H1 (cell line): ENCODE measurements around the gene SUPT7L. TPM values are rescaled to one million over a fixed set of nuclear protein-coding genes. Genes with fewer than 3 reads are reported as not detected.

Source experiments
- CTCF ChIA-PET: fragments of 300-600 bp; sonication (Branson Sonifier 250); formaldehyde crosslinking; loops from one replicate; lab custom pipeline; 2021; ENCODE audit not compliant: partially characterized antibody; lab: Charles Lee
- POLR2A ChIA-PET: fragments of 300-600 bp; sonication (Branson Sonifier 250); formaldehyde crosslinking; loops from one replicate; lab custom pipeline; 2021; ENCODE audit warnings: inconsistent platforms; ENCODE audit not compliant: partially characterized antibody; lab: Charles Lee
- DNase-seq, 2 experiments: peaks; one replicate each; pipeline versions ENCODE4 v3.0.0 to v3.0.0-alpha.2; 2010 to 2022; ENCODE audit warnings: low spot score in 2 of 2, low read depth in 1 of 2, mixed read lengths in 1 of 2
- FAIRE-seq: peaks from 2 replicates; lab custom pipeline; 2011; peaks lifted over from hg19 to GRCh38; lab: Jason Lieb, UNC
- H2AFZ ChIP-seq: 2 replicates; pipeline ENCODE4 v1.8.1; 2012; ENCODE audit warnings: low read length, inconsistent platforms
- H2AK5ac ChIP-seq: 2 replicates; pipeline ENCODE4 v1.6.1; 2013; ENCODE audit warnings: low read depth, low read length
- H2BK120ac ChIP-seq: replicated peaks from 2 replicates; pipeline ENCODE3; 2013; ENCODE audit warnings: low read depth, low read length, inconsistent platforms
- H2BK12ac ChIP-seq: 2 replicates; pipeline ENCODE4 v1.6.1; 2013; ENCODE audit warnings: low read depth, low read length
- H2BK15ac ChIP-seq: 2 replicates; pipeline ENCODE4 v1.6.1; 2013; ENCODE audit warnings: low read length
- H2BK20ac ChIP-seq: 2 replicates; pipeline ENCODE4 v1.6.1; 2013; ENCODE audit warnings: low read length
- H2BK5ac ChIP-seq: 2 replicates; pipeline ENCODE4 v1.6.1; 2013; ENCODE audit warnings: low read depth, low read length
- H3K14ac ChIP-seq: 2 replicates; pipeline ENCODE4 v1.6.1; 2013; ENCODE audit warnings: inconsistent platforms; ENCODE audit not compliant: insufficient read length
- H3K18ac ChIP-seq: 2 replicates; pipeline ENCODE4 v1.6.1; 2013; ENCODE audit warnings: low read length; ENCODE audit errors: extremely low read depth
- H3K23ac ChIP-seq: 2 replicates; pipeline ENCODE4 v1.6.1; 2013; ENCODE audit warnings: inconsistent platforms; ENCODE audit not compliant: insufficient read length
- H3K23me2 ChIP-seq: 2 replicates; pipeline ENCODE4 v1.6.1; 2013; ENCODE audit warnings: low read depth, low read length
- H3K27ac ChIP-seq: 2 replicates; pipeline ENCODE4 v1.6.1; 2011; ENCODE audit warnings: low read depth, low read length, inconsistent platforms
- H3K27me3 ChIP-seq, 4 experiments: replicated peaks in 1 of 4; 1 replicate in 1 of 4; 2 replicates in 3 of 4; pipeline versions ENCODE4 v1.6.1 to v1.8.1; 2011 to 2013; ENCODE audit warnings: low read length in 3 of 4, mild to moderate bottlenecking in 3 of 4, inconsistent platforms in 2 of 4, mixed read lengths in 2 of 4, moderate library complexity in 1 of 4; ENCODE audit not compliant: control insufficient read depth in 3 of 4, insufficient read depth in 3 of 4; ENCODE audit errors: extremely low read depth in 1 of 4
- H3K36me3 ChIP-seq, 4 experiments: 2 replicates each; pipeline versions ENCODE4 v1.6.1 to v1.8.1; 2011 to 2013; ENCODE audit warnings: mild to moderate bottlenecking in 4 of 4, low read length in 3 of 4, moderate library complexity in 2 of 4, control low read depth in 1 of 4, inconsistent platforms in 1 of 4; ENCODE audit not compliant: insufficient read depth in 4 of 4, control insufficient read depth in 2 of 4
- H3K4ac ChIP-seq: replicated peaks from 2 replicates; pipeline ENCODE3; 2013; ENCODE audit warnings: low read length, low read depth, mixed read lengths, inconsistent platforms; ENCODE audit not compliant: insufficient read length
- H3K4me1 ChIP-seq, 4 experiments: replicated peaks in 1 of 4; 1 replicate in 1 of 4; 2 replicates in 3 of 4; pipeline versions ENCODE4 v1.6.1 to v1.8.1; 2011 to 2013; ENCODE audit warnings: low read length in 3 of 4, inconsistent platforms in 2 of 4, mixed read lengths in 1 of 4; ENCODE audit not compliant: insufficient read depth in 4 of 4, control insufficient read depth in 3 of 4
- H3K4me2 ChIP-seq, 2 experiments: 2 replicates each; pipeline versions ENCODE4 v1.6.1 to v1.8.1; 2011 to 2013; ENCODE audit warnings: low read depth in 2 of 2, low read length in 2 of 2, control low read depth in 1 of 2, inconsistent platforms in 1 of 2, mild to moderate bottlenecking in 1 of 2; ENCODE audit not compliant: insufficient read depth in 1 of 2
- H3K4me3 ChIP-seq, 4 experiments: fragments of 200-600, 300-600 bp in 1 of 4; sonication (generic), shearing (Covaris generic), sonication (Bioruptor Twin) in 1 of 4; 2 replicates each; pipeline versions ENCODE4 v1.5.1 to v1.8.1; 2011 to 2016; ENCODE audit warnings: low read length in 4 of 4, low read depth in 3 of 4, control low read depth in 2 of 4, inconsistent platforms in 2 of 4, mild to moderate bottlenecking in 2 of 4, mixed read lengths in 1 of 4, moderate library complexity in 1 of 4; ENCODE audit not compliant: insufficient read depth in 2 of 4; ENCODE audit errors: extremely low read depth in 1 of 4
- H3K56ac ChIP-seq: replicated peaks from 2 replicates; pipeline ENCODE3; 2013; ENCODE audit warnings: low read depth, mild to moderate bottlenecking, mixed read lengths, low read length, inconsistent platforms; ENCODE audit not compliant: insufficient read length
- H3K79me1 ChIP-seq: 2 replicates; pipeline ENCODE4 v1.6.1; 2013; ENCODE audit warnings: low read depth, low read length, control low read depth
- H3K79me2 ChIP-seq, 2 experiments: 2 replicates each; pipeline versions ENCODE4 v1.6.1 to v1.8.1; 2012 to 2013; ENCODE audit warnings: low read length in 2 of 2, mild to moderate bottlenecking in 2 of 2, inconsistent platforms in 1 of 2; ENCODE audit not compliant: insufficient read depth in 2 of 2, control insufficient read depth in 1 of 2
- H3K9ac ChIP-seq, 4 experiments: replicated peaks in 1 of 4; 1 replicate in 1 of 4; 2 replicates in 3 of 4; pipeline versions ENCODE4 v1.6.1 to v1.8.1; 2011 to 2013; ENCODE audit warnings: low read depth in 3 of 4, low read length in 3 of 4, control low read depth in 2 of 4, mild to moderate bottlenecking in 2 of 4, moderate library complexity in 2 of 4, inconsistent platforms in 1 of 4; ENCODE audit errors: extremely low read depth in 1 of 4
- H3K9me3 ChIP-seq, 2 experiments: 2 replicates each; pipeline versions ENCODE4 v1.6.1 to v1.8.1; 2012 to 2013; ENCODE audit warnings: mild to moderate bottlenecking in 2 of 2, moderate library complexity in 2 of 2, control low read depth in 1 of 2, inconsistent platforms in 1 of 2, low read depth in 1 of 2, low read length in 1 of 2, mixed read lengths in 1 of 2; ENCODE audit not compliant: insufficient read depth in 2 of 2
- H4K20me1 ChIP-seq, 2 experiments: replicated peaks in 1 of 2; 2 replicates each; pipeline versions ENCODE3 to v1.8.1; 2011 to 2013; ENCODE audit warnings: inconsistent platforms in 2 of 2, low read length in 2 of 2, mild to moderate bottlenecking in 1 of 2; ENCODE audit not compliant: insufficient read depth in 2 of 2, control insufficient read depth in 1 of 2
- H4K5ac ChIP-seq: 2 replicates; pipeline ENCODE4 v1.6.1; 2013; ENCODE audit warnings: low read length, low read depth, mixed read lengths, inconsistent platforms; ENCODE audit not compliant: insufficient read length
- H4K8ac ChIP-seq: 2 replicates; pipeline ENCODE4 v1.8.0; 2013; ENCODE audit warnings: mild to moderate bottlenecking, moderate library complexity, low read length, inconsistent platforms; ENCODE audit not compliant: insufficient read depth; ENCODE audit errors: extremely low read depth
- H4K91ac ChIP-seq: replicated peaks from 2 replicates; pipeline ENCODE3; 2013; ENCODE audit warnings: low read length, mixed read lengths, inconsistent platforms; ENCODE audit not compliant: insufficient read length
- ATF2 ChIP-seq: IDR thresholded peaks from 2 replicates; pipeline ENCODE4 v1.6.1; 2012; ENCODE audit warnings: low read length, inconsistent platforms
- BCL11A ChIP-seq, 2 experiments: IDR thresholded peaks; one replicate each; pipeline ENCODE4 v1.6.1; 2011; ENCODE audit warnings: low read depth in 2 of 2, low read length in 2 of 2, mild to moderate bottlenecking in 2 of 2
- CHD1 ChIP-seq: IDR thresholded peaks from 2 replicates; pipeline ENCODE4 v1.6.1; 2012; ENCODE audit warnings: low read depth, low read length, improper control_type of control experiment
- E2F6 ChIP-seq: IDR thresholded peaks from 2 replicates; pipeline ENCODE4 v1.6.1; 2012; ENCODE audit warnings: inconsistent platforms
- GABPA ChIP-seq: IDR thresholded peaks from 2 replicates; pipeline ENCODE4 v1.6.1; 2011; ENCODE audit warnings: mild to moderate bottlenecking, low read length, moderate library complexity, borderline replicate concordance; ENCODE audit not compliant: insufficient read depth
- KDM5A ChIP-seq: fragments of 200-600 bp; IDR thresholded peaks from 2 replicates; pipeline ENCODE4 v1.7.1; 2012; ENCODE audit warnings: mild to moderate bottlenecking, low read length, inconsistent platforms, mixed read lengths
- NRF1 ChIP-seq: IDR thresholded peaks from 2 replicates; pipeline ENCODE4 v1.6.1; 2011; ENCODE audit warnings: mild to moderate bottlenecking, low read depth, low read length, improper control_type of control experiment
- RBBP5 ChIP-seq: IDR thresholded peaks from 2 replicates; pipeline ENCODE4 v1.7.1; 2012; ENCODE audit warnings: low read depth, mild to moderate bottlenecking, inconsistent platforms, low read length, moderate library complexity, borderline replicate concordance
- SIRT6 ChIP-seq: IDR thresholded peaks from one replicate; pipeline ENCODE4 v1.7.1; 2012; ENCODE audit warnings: low read length, inconsistent platforms
- SRF ChIP-seq: IDR thresholded peaks from 2 replicates; pipeline ENCODE4 v1.6.1; 2011; ENCODE audit warnings: mild to moderate bottlenecking, low read depth, low read length, moderate library complexity
- USF2 ChIP-seq: IDR thresholded peaks from 2 replicates; pipeline ENCODE4 v1.6.1; 2011; ENCODE audit warnings: low read length, improper control_type of control experiment
- WGBS, 2 experiments: shearing (Covaris generic) in 1 of 2; methylation state at CpG; one replicate each; pipeline versions ENCODE4 v1.1.6 to v1.1.7; 2013 to 2015; ENCODE audit warnings: low lambda C conversion rate in 2 of 2, mixed read lengths in 2 of 2, inconsistent platforms in 1 of 2, low coverage in 1 of 2, missing lambda C conversion rate in 1 of 2; ENCODE audit not compliant: insufficient replicate concordance in 2 of 2, insufficient coverage in 1 of 2, insufficient read length in 1 of 2; ENCODE audit errors: extremely low coverage in 1 of 2, missing lambda C conversion rate in 1 of 2; 5-methylcytosine and 5-hydroxymethylcytosine counted together
- polyA plus RNA-seq, 7 experiments: library from polyadenylated mRNA; depleted of rRNA in 3 of 7; stranded (reverse) in 5 of 7; unstranded in 2 of 7; fragments of >200 nt in 5 of 7; fragments of 200-250 nt in 2 of 7; gene quantifications; 1 replicate in 5 of 7; 2 replicates in 1 of 7; 4 replicates in 1 of 7; pipeline versions ENCODE4 v1.2.1 to v1.2.3, GENCODE V29; 2011 to 2013; ENCODE audit warnings: missing spikeins in 2 of 7, mixed read lengths in 2 of 7
- total RNA-seq: library from RNA; stranded (reverse); fragmentation: NEBNext Ultra II Directional; extraction: Animal tissue kit (Norgen Biotek cat#: 25700); gene quantifications from 2 replicates; pipeline ENCODE4 v1.2.1, GENCODE V29; 2021

The SUPT7L gene
- total and polyA plus RNA-seq, 2 of the 8 experiments (the other 6 are each of a cell fraction or from before 2014, with no cell fraction given): 22.2 to 26.6 TPM

GRCh38 chr2:27687232-27687631 lies 23.8 kb upstream of the SUPT7L start:
- H3K27ac ChIP-seq: no peak overlapping the region
- TF ChIP-seq NRF1: no peak
- TF ChIP-seq RBBP5: no peak
- TF ChIP-seq BCL11A (IDR thresholded peaks at IDR 0.05; ENCODE audit: low read depth in 2 of 2, low read length in 2 of 2): no peak
- no peak for TF ChIP-seq CHD1
- no peak for TF ChIP-seq GABPA
- no peak for TF ChIP-seq SIRT6
- no peak for TF ChIP-seq E2F6
- TF ChIP-seq ATF2: no peak
- TF ChIP-seq USF2: no peak
- TF ChIP-seq SRF: no peak
- TF ChIP-seq KDM5A: no peak

More at GRCh38 chr2:27687232-27687631, 23.8 kb upstream of the SUPT7L start:
- H3K4ac ChIP-seq: no peak overlapping the region
- no peak overlapping the region for H2BK12ac ChIP-seq
- no peak overlapping the region for H3K4me3 ChIP-seq
- no peaks in the 10 kb centered on the region for H3K79me2 ChIP-seq
- no peaks in the 10 kb centered on the region for H3K4me1 ChIP-seq
- no peaks in the 10 kb centered on the region for H3K9me3 ChIP-seq
- H2BK15ac ChIP-seq: no peak overlapping the region
- 88% methylated on average over 1 of the region's 1 CpG; no CpG with 5 or more reads in 1 of the 2 experiments for WGBS, 2 experiments
- no peaks in the 10 kb centered on the region for H3K79me1 ChIP-seq
- H2AK5ac ChIP-seq: no peak overlapping the region
- no peak overlapping the region for H3K9ac ChIP-seq
- no peaks in the 10 kb centered on the region for H3K23me2 ChIP-seq
- H2BK5ac ChIP-seq: no peak overlapping the region
- DNase-seq (no peak), FAIRE-seq (no peak)
- ChIA-PET CTCF (interaction anchor here (0.6 kb wide), 1 partner anchor 26 kb away, joined by 3 read pairs; no protein-coding TSS in a partner anchor), POLR2A (interaction anchor here (0.6 to 0.7 kb wide), 2 partner anchors 59 to 208 kb away, joined by 3 read pairs; no protein-coding TSS in a partner anchor)
- H3K23ac ChIP-seq: no peak overlapping the region
- no peak overlapping the region for H3K14ac ChIP-seq
- no peak overlapping the region for H4K91ac ChIP-seq
- H3K18ac ChIP-seq: no peak overlapping the region
- H3K27me3 ChIP-seq: no peaks in the 10 kb centered on the region
- H4K5ac ChIP-seq: no peak overlapping the region
- no peak overlapping the region for H3K4me2 ChIP-seq
- no peak overlapping the region for H2AFZ ChIP-seq
- H2BK120ac ChIP-seq: no peak overlapping the region
- H4K20me1 ChIP-seq: peaks cover 0 to 2% of the 10 kb centered on the region in 2 experiments
- H4K8ac ChIP-seq: no peak overlapping the region
- no peak overlapping the region for H2BK20ac ChIP-seq
- peaks cover 5 to 19% (median 10%) of the 10 kb centered on the region in 4 experiments for H3K36me3 ChIP-seq
- H3K56ac ChIP-seq: no peak overlapping the region
